ENCODE data around the gene AIRE.
"Not testable (repeated sequence)": the region's sequence is repeated elsewhere in the genome, so short reads cannot be mapped to it uniquely, and the experiment has no call there.

AIRE gene

GRCh38 chr21:44267655-44268142 lies 18.0 kb upstream of the AIRE start:
- FAIRE-seq: no peak

- FAIRE-seq: no peak
These were observed 16.6 kb upstream of the AIRE start for GRCh38 chr21:44269090-44269489.

GRCh38 chr21:44271558-44272283 lies 14.0 kb upstream of the AIRE start:
- no peak for FAIRE-seq

- FAIRE-seq: no peak
These were observed 13.3 kb upstream of the AIRE start for GRCh38 chr21:44272284-44272858.

- no peak for FAIRE-seq
These were observed 12.6 kb upstream of the AIRE start for GRCh38 chr21:44273046-44273445.

GRCh38 chr21:44275041-44275440 lies 10.6 kb upstream of the AIRE start:
- FAIRE-seq: no peak

GRCh38 chr21:44279354-44280260 lies 6.1 kb upstream of the AIRE start:
- FAIRE-seq: no peak

GRCh38 chr21:44281801-44282200 lies 3.9 kb upstream of the AIRE start:
- no peak for FAIRE-seq

- FAIRE-seq: no peak
These were observed 3.3 kb upstream of the AIRE start for GRCh38 chr21:44282370-44282769.

GRCh38 chr21:44283211-44283785 lies 2.4 kb upstream of the AIRE start:
- FAIRE-seq: not testable (repeated sequence)

GRCh38 chr21:44283948-44284347 lies 1.7 kb upstream of the AIRE start:
- no peak for FAIRE-seq

- FAIRE-seq: no peak
These were observed 525 bp downstream of the AIRE start for GRCh38 chr21:44286086-44286715.

- no peak for FAIRE-seq
These were observed 1.3 kb downstream of the AIRE start for GRCh38 chr21:44286716-44287632.

- FAIRE-seq: no peak
These were observed 2.8 kb downstream of the AIRE start for GRCh38 chr21:44288251-44289110.

- FAIRE-seq: no peak
These were observed 3.8 kb downstream of the AIRE start for GRCh38 chr21:44289381-44290010.

- no peak for FAIRE-seq
These were observed 4.8 kb downstream of the AIRE start for GRCh38 chr21:44290327-44291077.

GRCh38 chr21:44291078-44291935 lies 5.6 kb downstream of the AIRE start:
- FAIRE-seq: no peak

Measured in endometrium (tissue), 2 donors.